BE2C (cell line): ENCODE measurements around the gene HCRT.

Experiments
- DNase-seq: peaks from one replicate; pipeline ENCODE4 v3.0.0-alpha.2; 2020
- H3K27me3 ChIP-seq: fragments of 250-450 bp; sonication (Bioruptor Pico); 2 replicates; pipeline ENCODE4 v1.5.1; 2020; ENCODE audit warnings: mild to moderate bottlenecking
- H3K36me3 ChIP-seq: fragments of 250-450 bp; sonication (Bioruptor Pico); 2 replicates; pipeline ENCODE4 v1.5.1; 2020; ENCODE audit warnings: mild to moderate bottlenecking
- H3K4me1 ChIP-seq: fragments of 250-450 bp; sonication (Bioruptor Pico); 2 replicates; pipeline ENCODE4 v1.5.1; 2020
- H3K4me3 ChIP-seq: 2 replicates; pipeline ENCODE4 v1.5.1; 2011; ENCODE audit warnings: low read depth, low read length
- H3K9me3 ChIP-seq: fragments of 250-450 bp; sonication (Bioruptor Pico); 2 replicates; pipeline ENCODE4 v1.5.1; 2020
- TF ChIP-seq, protein P1 (sequence below): IDR thresholded peaks from 2 replicates; pipeline ENCODE4 v1.5.1; 2012; ENCODE audit warnings: mild to moderate bottlenecking, low read depth, low read length

Gene HCRT

DNA sequence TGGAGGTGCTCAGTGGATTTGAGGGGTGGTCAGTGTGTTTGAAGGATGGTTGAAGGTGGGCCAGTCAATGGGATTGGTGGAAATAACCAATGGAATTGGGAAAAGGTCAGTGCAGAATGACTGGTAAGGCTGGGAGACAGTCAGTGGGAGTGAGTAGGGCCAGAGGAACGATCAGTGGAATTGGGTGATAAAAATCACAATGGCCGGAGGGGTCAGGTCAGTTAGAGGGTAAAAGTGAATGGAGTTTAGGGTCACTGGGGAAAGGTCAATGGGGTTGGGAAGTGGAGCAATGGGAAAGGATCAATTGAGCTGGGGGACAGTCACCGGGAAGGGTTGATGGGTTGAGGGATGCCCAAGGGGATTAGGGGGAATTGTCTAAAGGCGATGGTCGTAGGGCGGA lies 19.5 kb downstream of the HCRT start:
- no peak for DNase-seq

DNA sequence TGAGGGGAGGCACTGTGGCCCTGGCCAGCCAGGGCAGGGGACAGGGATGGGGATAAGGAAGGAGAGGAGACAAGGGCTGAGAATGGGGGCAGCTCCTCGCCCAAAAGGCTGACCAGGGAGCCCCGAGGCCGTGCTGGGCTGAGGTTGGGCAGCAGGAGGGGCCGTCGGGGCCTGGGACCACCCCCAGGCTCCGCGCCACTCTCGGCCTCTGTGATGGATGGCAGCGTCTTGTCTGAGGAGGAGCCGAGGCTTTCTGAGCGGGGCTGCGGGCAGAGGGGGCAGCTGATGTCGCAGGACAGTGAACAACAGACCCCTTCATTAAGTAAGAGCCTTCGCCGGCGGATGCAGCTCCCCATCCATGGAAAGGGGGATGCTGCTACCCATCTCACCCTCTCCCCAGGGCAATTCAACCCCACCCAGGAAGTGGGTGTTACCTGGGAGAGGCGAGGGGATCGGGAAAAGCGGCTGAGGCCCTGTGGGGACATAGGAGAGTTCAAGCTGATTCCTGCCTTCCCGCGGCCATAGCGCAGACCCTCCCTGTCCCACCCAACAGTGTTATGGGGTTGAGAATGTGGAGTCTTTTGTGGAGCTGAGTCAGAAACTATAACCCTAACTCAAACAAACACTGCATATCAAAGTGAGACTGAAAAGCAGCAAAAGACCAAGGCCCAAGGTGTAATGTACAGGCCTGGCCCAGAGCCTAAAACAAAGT lies 21.4 kb downstream of the HCRT start:
- no peak for DNase-seq
- TF ChIP-seq, protein P1, sequence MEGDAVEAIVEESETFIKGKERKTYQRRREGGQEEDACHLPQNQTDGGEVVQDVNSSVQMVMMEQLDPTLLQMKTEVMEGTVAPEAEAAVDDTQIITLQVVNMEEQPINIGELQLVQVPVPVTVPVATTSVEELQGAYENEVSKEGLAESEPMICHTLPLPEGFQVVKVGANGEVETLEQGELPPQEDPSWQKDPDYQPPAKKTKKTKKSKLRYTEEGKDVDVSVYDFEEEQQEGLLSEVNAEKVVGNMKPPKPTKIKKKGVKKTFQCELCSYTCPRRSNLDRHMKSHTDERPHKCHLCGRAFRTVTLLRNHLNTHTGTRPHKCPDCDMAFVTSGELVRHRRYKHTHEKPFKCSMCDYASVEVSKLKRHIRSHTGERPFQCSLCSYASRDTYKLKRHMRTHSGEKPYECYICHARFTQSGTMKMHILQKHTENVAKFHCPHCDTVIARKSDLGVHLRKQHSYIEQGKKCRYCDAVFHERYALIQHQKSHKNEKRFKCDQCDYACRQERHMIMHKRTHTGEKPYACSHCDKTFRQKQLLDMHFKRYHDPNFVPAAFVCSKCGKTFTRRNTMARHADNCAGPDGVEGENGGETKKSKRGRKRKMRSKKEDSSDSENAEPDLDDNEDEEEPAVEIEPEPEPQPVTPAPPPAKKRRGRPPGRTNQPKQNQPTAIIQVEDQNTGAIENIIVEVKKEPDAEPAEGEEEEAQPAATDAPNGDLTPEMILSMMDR: no peak
- Histone ChIP-seq H3K4me3 (no peak overlapping the region), H3K9me3 (no peaks in the 10 kb centered on the region), H3K36me3 (no peaks in the 10 kb centered on the region; the same call in 1 of the 2 replicates), H3K27me3 (no peaks in the 10 kb centered on the region), H3K4me1 (peaks cover 11% of the 10 kb centered on the region)

More for the DNA sequence above, 19.5 kb downstream of the HCRT start:
- H3K4me1 ChIP-seq: peaks cover 5% of the 10 kb centered on the region; the same call in 1 of the 2 replicates
- H3K4me3 ChIP-seq: no peak overlapping the region
- H3K27me3 ChIP-seq: no peaks in the 10 kb centered on the region
- TF ChIP-seq, protein P1: no peak
- peaks cover 6% of the 10 kb centered on the region for H3K36me3 ChIP-seq
- H3K9me3 ChIP-seq: no peaks in the 10 kb centered on the region

GRCh38 chr17:42163113-42163512 lies 22.1 kb downstream of the HCRT start:
- Histone ChIP-seq H3K4me3 (no peak overlapping the region), H3K27me3 (no peaks in the 10 kb centered on the region), H3K36me3 (no peaks in the 10 kb centered on the region), H3K4me1 (peaks cover 11% of the 10 kb centered on the region), H3K9me3 (no peaks in the 10 kb centered on the region)
- DNase-seq: peak; percentile 46
- TF ChIP-seq, protein P1: peak; percentile 61

GRCh38 chr17:42160531-42160910 lies 24.7 kb downstream of the HCRT start:
- DNase-seq: no peak
- TF ChIP-seq, protein P1: no peak
- H3K36me3 ChIP-seq: no peaks in the 10 kb centered on the region

DNA sequence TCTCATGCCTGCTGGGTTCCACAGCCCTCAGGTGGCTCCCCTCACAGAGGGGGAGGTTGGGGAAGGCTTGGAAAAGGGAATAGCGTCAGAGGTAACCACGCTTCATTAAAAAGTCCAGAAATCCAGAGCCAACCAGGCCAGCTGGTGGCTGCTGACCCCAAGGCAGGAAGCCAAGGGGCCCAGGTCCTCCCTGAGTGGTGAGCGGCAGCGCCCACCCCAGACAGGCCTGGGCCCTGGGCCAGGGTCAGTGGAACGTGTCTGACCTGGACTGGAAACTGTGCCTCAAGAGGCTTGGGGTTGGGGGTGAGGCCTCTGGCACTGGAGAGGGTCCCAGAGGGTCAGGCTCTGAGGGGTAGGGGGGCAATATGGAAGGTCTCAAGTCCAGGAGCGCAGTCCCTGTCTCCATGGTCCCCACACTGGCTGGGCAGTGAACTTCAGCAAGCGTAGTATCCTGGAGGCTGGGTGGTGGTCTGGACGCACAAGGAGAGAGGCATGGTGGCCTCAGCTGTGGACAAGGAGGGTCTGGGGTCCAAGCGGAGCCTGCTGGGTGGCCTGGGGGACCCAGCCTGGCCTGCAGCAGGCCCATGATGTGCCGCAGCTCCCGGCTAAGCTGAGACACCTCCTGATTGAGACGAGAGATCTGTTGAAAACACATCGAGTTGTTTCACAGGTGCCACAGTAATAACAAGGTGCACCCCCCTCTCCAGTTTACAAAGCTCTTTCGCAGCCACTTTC lies 25.3 kb downstream of the HCRT start:
- DNase-seq: no peak
- Histone ChIP-seq H3K36me3 (no peaks in the 10 kb centered on the region), H3K27me3 (no peaks in the 10 kb centered on the region), H3K4me3 (no peak overlapping the region), H3K9me3 (no peaks in the 10 kb centered on the region), H3K4me1 (peaks cover 11% of the 10 kb centered on the region)
- TF ChIP-seq, protein P1: no peak

More at GRCh38 chr17:42160531-42160910, 24.7 kb downstream of the HCRT start:
- peaks cover 11% of the 10 kb centered on the region for H3K4me1 ChIP-seq
- H3K9me3 ChIP-seq: no peaks in the 10 kb centered on the region
- no peak overlapping the region for H3K4me3 ChIP-seq
- no peaks in the 10 kb centered on the region for H3K27me3 ChIP-seq

- TF ChIP-seq, protein P1: no peak
- H3K36me3 ChIP-seq: no peaks in the 10 kb centered on the region
- peaks cover 9% of the 10 kb centered on the region for H3K4me1 ChIP-seq
- H3K4me3 ChIP-seq: peak overlapping the region; percentile 53
- H3K27me3 ChIP-seq: no peaks in the 10 kb centered on the region
- DNase-seq: no peak
- no peaks in the 10 kb centered on the region for H3K9me3 ChIP-seq
Measured at GRCh38 chr17:42155614-42156045, 29.6 kb downstream of the HCRT start.
